Cardiac fibroblast (primary cell): ENCODE measurements around the gene ELN.

Experiments used
- DNase-seq, 2 donors: peaks; one replicate each; pipeline versions ENCODE4 v3.0.0 to v3.0.0-alpha.2; 2010; ENCODE audit warnings: low read depth in 2 of 2
- H3K4me3 ChIP-seq, 2 donors: replicated peaks in 1 of 2; 1 replicate in 1 of 2; 2 replicates in 1 of 2; pipeline ENCODE4 v1.5.1; 2011; ENCODE audit warnings: low read depth in 2 of 2, low read length in 2 of 2, mild to moderate bottlenecking in 2 of 2, moderate library complexity in 1 of 2
- TF ChIP-seq, protein P1 (sequence below): IDR thresholded peaks from one replicate; pipeline ENCODE4 v1.5.1; 2011; ENCODE audit warnings: low read depth, mild to moderate bottlenecking, low read length, inconsistent platforms

ELN gene

DNA sequence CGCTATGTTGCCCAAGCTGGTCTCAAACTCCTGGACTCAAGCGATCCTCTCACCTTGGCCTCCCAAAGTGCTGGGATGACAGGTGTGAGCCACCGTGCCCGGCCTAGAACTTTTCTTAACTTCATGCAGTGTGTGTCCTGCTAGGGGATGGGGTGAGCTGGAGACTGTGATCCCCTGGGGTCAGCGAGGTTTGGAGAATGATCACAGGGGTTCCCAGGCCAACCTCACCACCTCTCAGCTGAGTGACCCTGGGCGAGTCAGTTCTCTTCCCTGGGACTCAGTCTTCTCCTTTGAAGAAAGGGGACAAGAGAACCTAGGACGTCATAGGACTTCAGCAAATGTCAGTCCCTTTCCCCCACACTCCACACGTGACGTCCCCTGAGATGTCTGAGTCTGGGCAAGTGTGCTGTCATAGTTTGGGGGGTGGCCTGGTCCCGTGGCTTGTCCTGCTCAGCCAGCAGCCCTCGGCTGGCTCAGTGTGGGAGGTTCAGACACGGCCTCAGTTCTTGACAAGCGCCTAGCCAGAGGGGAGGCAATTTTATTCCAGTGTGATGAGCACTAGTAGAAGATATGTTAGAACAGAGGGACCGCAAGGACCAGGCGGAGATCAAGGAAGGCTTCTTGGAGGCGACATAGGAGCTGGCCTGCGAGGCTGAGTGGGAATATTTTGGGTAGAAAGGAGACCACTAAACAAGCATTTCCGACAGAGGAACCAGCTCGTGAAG is 43.3 kb upstream of the ELN start:
- TF ChIP-seq, protein P1, sequence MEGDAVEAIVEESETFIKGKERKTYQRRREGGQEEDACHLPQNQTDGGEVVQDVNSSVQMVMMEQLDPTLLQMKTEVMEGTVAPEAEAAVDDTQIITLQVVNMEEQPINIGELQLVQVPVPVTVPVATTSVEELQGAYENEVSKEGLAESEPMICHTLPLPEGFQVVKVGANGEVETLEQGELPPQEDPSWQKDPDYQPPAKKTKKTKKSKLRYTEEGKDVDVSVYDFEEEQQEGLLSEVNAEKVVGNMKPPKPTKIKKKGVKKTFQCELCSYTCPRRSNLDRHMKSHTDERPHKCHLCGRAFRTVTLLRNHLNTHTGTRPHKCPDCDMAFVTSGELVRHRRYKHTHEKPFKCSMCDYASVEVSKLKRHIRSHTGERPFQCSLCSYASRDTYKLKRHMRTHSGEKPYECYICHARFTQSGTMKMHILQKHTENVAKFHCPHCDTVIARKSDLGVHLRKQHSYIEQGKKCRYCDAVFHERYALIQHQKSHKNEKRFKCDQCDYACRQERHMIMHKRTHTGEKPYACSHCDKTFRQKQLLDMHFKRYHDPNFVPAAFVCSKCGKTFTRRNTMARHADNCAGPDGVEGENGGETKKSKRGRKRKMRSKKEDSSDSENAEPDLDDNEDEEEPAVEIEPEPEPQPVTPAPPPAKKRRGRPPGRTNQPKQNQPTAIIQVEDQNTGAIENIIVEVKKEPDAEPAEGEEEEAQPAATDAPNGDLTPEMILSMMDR: no peak
- H3K4me3 ChIP-seq: no peak overlapping the region
- DNase-seq: no peak

DNA sequence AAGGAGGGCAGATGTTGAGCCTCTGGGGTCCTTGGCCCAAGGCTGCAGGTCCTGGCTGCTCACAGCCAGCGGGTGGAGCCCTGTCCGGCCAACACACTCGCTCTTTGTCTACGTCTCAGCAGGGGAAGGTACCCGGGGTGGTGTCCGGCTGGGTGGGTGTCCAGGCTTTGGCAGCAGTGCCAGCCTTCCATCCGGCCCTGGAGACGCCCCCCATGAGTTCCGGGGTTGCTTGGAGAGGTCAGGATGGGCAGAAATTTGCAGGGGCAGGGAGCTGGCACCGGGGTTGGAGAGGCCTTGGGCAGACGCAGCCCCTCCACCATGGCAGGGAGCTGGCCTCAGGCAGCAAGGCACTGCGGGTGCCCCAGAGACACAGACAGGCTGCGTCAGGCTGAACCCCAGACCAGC is 42.2 kb upstream of the ELN start:
- TF ChIP-seq, protein P1: no peak
- H3K4me3 ChIP-seq: no peak overlapping the region
- DNase-seq: no peak

DNA sequence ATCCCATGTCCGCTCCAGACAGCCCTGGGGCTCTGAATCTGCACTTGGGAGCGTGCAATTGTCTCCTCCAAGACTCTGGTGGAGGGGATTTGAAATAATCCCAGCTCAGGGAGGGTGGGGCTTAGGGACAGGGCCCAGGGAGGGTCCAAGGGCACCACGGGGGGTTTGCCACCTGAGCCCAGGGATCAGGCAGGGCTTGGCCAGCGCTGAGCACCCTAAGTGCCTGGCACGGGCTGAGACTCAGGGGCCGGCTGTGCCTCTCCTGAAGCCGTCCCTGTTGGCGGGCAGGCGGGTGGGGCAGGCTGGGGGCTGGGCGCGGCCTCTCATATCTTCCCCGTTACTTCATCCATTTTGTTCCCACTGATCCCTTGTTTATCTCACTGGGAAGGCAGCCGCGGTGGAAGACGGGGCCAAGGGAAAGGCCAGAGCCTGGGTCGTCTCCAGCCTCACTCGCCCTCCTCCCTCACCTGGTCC is 41.8 kb upstream of the ELN start:
- TF ChIP-seq, protein P1: no peak
- H3K4me3 ChIP-seq: no peak overlapping the region
- no peak for DNase-seq

DNA sequence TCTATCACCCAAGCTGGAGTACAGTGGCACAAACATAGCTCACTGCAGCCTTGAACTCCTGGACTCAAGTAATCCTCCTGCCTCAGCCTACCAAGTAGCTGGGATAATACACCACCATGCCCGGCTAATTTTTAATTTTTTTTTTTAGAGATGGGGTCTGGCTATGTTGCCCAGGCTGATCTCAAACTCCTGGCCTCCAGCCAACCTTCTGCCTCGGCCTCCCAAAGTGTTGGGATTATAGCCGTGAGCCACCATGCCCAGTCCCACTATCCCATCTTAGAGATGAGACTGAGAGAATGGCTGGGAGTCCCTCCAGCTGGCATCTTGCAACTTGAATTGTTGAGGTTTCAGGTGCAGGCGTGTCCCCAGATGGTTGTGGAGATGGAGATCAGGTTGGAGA is 40.7 kb upstream of the ELN start:
- no peak overlapping the region for H3K4me3 ChIP-seq
- no peak for DNase-seq
- TF ChIP-seq, protein P1: no peak

DNA sequence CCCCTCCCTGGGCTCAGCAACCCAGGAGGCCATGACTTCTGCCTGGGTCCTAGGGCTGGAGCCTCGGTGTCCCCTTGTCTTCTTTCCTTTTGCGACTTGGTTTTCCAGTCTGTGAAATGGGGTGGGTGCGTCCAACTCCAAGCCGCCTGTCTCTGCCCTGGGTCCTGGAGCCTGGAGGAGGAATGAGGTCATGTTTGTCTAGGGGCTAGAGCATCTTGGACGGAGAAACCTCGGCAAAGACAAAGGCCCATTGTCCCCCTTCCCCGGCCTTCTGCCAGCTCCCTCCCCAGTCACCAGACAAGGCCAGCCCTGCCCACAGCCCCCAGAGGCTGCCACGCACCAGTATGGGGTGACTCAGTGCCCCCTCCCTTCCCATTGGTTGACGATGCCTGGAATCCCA is 39.8 kb upstream of the ELN start:
- peak; percentile 57 to 58 for DNase-seq
- TF ChIP-seq, protein P1: no peak
- no peak overlapping the region for H3K4me3 ChIP-seq

DNA sequence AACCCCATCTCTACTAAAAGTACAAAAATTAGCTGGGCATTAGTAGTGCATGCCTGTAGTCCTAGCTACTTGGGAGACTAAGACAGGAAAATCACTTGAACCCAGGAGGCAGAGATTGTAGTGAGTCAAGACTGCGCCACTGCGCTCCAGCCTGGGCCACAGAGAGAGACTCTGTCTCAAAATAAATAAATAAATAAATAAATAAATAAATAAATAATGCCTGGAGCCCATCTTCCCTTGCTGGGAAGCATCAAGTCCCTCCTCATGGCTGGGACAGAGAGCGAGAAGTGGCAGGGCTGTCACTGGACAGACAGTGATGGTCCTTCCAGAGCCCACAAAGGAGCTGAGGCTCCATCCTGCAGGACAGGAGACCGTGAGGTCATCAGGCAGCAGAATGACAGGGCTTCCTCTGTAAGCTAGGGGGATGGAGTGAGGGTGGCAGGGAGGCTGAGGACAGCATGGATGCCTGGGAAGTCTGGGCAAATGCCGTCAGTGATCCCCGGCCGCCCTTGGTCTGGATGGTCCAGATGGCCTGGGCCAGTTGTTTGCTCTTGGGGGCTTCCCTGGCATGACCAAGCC is 36.4 kb upstream of the ELN start:
- TF ChIP-seq, protein P1: no peak
- DNase-seq: no peak
- H3K4me3 ChIP-seq: no peak overlapping the region
